ENCODE results near the gene CST9.

The CST9 gene

DNA sequence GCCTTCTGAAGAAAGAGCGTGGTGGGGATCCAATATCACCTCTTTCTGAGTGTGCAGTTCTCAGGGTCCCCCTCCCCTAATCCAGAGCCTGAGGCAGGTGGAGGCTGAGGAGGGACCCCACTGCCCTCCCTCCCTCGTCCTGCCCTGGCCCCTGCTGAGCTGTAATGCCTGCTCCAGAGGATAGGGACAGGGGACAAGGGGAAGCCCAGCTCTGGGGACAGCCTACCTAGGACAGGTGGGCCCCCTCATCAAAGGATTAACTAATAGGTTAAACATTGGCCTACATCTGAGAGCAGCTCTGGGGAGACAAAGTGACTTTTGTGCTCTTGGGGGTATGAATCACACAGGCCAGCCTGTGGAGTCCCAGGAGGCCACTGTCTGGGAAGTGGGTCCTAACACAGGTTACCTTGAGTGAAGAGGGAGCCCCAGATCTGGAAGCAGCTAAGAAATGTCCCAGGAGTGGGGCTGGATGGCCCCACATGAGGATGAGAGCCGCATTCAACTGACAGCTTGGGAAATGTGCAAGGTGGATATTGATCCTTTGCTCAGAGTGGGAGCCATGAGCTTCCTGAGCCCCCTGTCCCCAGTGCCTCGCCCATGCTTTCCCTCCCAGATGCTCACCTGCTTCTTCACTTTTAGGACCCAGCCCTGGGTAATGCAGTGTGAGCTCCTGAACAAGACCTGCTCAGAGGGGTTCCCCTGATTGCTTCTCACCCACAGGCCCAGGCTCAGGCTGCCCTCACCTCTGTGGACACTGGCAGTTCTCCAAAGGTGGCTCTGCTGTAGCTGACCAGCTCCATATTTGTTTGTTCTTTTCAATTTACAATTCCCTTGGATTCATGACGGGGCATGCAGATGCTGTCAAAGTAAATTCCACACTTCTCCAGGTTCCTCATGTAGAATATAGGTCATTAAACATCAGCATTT lies 19.6 kb downstream of the CST9 start:
- H4K20me1 ChIP-seq (ENCODE audit: insufficient read depth, low read length): no peaks in the 10 kb centered on the region; the same call in 1 of the 2 replicates
- no peaks in the 10 kb centered on the region for H3K36me3 ChIP-seq (replicated peaks; ENCODE audit: low read depth, low read length)
- H3K27ac ChIP-seq (ENCODE audit: low read length): no peak overlapping the region
- H3K9ac ChIP-seq (ENCODE audit: low read length): no peak overlapping the region
- H2AFZ ChIP-seq (ENCODE audit: low read depth, low read length): no peak overlapping the region
- peaks cover 6% of the 10 kb centered on the region for H3K4me1 ChIP-seq (ENCODE audit: low read length)
- H3K4me3 ChIP-seq (ENCODE audit: low read length): no peak overlapping the region
- TF ChIP-seq, protein P1, sequence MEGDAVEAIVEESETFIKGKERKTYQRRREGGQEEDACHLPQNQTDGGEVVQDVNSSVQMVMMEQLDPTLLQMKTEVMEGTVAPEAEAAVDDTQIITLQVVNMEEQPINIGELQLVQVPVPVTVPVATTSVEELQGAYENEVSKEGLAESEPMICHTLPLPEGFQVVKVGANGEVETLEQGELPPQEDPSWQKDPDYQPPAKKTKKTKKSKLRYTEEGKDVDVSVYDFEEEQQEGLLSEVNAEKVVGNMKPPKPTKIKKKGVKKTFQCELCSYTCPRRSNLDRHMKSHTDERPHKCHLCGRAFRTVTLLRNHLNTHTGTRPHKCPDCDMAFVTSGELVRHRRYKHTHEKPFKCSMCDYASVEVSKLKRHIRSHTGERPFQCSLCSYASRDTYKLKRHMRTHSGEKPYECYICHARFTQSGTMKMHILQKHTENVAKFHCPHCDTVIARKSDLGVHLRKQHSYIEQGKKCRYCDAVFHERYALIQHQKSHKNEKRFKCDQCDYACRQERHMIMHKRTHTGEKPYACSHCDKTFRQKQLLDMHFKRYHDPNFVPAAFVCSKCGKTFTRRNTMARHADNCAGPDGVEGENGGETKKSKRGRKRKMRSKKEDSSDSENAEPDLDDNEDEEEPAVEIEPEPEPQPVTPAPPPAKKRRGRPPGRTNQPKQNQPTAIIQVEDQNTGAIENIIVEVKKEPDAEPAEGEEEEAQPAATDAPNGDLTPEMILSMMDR (IDR thresholded peaks at IDR 0.05; ENCODE audit: low read depth, low read length): no peak
- no peak for TF ChIP-seq EZH2phosphoT487 (IDR thresholded peaks at IDR 0.05; ENCODE audit: low read depth)
- H3K27me3 ChIP-seq (ENCODE audit: low read depth, low read length): peaks cover 7% of the 10 kb centered on the region
- H3K4me2 ChIP-seq (ENCODE audit: low read length): no peak overlapping the region
- H3K79me2 ChIP-seq (ENCODE audit: low read length): no peaks in the 10 kb centered on the region
- no peaks in the 10 kb centered on the region for H3K9me3 ChIP-seq (ENCODE audit: insufficient read depth, low read length)

DNA sequence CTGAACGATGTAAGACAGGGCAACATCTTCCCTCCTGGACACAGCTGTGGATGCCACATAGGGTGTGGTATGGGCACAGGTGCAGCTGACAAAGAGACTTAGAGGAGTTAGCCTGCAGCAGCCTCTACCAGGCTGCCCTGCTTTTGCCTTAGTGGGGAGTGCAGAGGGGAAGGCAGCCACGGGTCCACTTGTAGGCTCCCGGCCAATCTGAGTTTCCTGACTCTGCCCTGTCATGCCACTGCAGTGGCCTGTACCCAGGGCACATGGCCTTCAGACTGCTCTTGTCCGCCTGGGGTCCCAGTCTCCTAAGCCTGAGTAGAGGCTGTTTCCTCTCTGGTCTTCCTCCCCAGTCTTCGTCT lies 20.3 kb downstream of the CST9 start:
- Histone ChIP-seq H2AFZ (ENCODE audit: low read depth, low read length) (no peak overlapping the region), H3K4me2 (ENCODE audit: low read length) (no peak overlapping the region), H3K4me3 (ENCODE audit: low read length) (no peak overlapping the region), H3K36me3 (replicated peaks; ENCODE audit: low read depth, low read length) (no peaks in the 10 kb centered on the region), H3K4me1 (ENCODE audit: low read length) (peaks cover 6% of the 10 kb centered on the region), H3K79me2 (ENCODE audit: low read length) (no peaks in the 10 kb centered on the region), H4K20me1 (ENCODE audit: insufficient read depth, low read length) (no peaks in the 10 kb centered on the region; the same call in 1 of the 2 replicates), H3K9me3 (ENCODE audit: insufficient read depth, low read length) (no peaks in the 10 kb centered on the region), H3K27me3 (ENCODE audit: low read depth, low read length) (peaks cover 7% of the 10 kb centered on the region), H3K27ac (ENCODE audit: low read length) (no peak overlapping the region), H3K9ac (ENCODE audit: low read length) (no peak overlapping the region)
- TF ChIP-seq EZH2phosphoT487 (IDR thresholded peaks at IDR 0.05; ENCODE audit: low read depth): no peak

DNA sequence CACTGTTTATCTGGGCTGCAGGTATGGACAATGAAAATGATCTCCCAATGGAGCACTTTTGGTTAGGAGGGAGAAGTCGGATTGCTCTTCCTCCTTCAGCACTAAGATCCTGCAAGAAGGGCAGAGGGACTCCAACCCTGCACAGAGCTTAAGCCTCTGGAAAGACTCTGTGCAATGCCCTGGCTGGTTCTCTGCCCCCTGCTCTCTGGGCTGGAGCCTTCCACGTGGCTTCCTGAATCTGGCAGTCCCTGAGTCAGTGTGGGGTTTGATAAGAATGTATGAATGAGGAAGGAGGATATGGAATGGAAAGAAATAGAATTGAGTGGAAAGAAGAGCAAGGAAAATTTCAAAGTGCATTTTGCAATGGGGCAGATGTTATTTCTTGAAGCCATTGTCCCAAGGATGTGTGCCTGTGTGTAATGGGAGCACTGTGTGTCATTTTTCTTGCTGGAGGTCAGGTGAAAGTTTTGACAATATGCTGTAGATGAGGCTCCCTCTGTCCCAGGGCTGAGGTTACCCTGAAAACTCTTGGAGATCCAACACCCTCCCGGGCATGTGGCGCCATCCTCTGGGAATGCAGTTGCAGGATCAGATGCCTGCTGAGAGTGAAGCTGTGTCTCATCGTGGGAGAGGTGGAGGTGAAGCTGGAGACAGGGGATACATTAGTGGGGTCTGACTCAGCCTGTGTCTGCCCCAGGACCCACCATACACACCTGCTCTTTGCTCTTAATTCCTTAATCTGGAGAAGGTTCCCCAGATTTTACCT lies 21.1 kb downstream of the CST9 start:
- H3K9me3 ChIP-seq (ENCODE audit: insufficient read depth, low read length): no peaks in the 10 kb centered on the region
- TF ChIP-seq, protein P1 (IDR thresholded peaks at IDR 0.05; ENCODE audit: low read depth, low read length): no peak
- TF ChIP-seq EZH2phosphoT487 (IDR thresholded peaks at IDR 0.05; ENCODE audit: low read depth): no peak
- peaks cover 7% of the 10 kb centered on the region for H3K27me3 ChIP-seq (ENCODE audit: low read depth, low read length)
- H3K4me1 ChIP-seq (ENCODE audit: low read length): peaks cover 6% of the 10 kb centered on the region
- H3K4me2 ChIP-seq (ENCODE audit: low read length): no peak overlapping the region
- H3K4me3 ChIP-seq (ENCODE audit: low read length): no peak overlapping the region
- H3K36me3 ChIP-seq (replicated peaks; ENCODE audit: low read depth, low read length): no peaks in the 10 kb centered on the region
- no peak overlapping the region for H2AFZ ChIP-seq (ENCODE audit: low read depth, low read length)
- H4K20me1 ChIP-seq (ENCODE audit: insufficient read depth, low read length): no peaks in the 10 kb centered on the region; the same call in 1 of the 2 replicates
- no peak overlapping the region for H3K27ac ChIP-seq (ENCODE audit: low read length)
- no peaks in the 10 kb centered on the region for H3K79me2 ChIP-seq (ENCODE audit: low read length)
- H3K9ac ChIP-seq (ENCODE audit: low read length): no peak overlapping the region

DNA sequence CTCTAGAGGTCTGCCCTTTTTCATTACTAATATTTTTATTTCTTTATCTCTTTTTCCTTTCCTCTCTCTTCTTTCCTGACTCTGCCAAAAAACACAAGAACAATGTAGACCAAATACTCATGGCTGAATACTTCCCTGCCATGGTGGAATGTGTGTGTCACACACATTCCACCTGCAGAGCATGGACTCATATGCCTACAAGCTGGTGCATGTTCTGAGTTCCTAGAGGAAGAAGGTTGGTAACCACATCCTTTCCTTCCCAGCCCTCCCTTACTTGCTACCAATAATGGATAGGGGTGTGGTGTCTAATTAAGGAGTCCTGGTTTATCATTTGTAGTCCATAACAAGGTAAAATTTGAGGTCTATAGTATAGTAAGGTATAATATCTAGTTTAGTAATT lies 22.2 kb downstream of the CST9 start:
- TF ChIP-seq EZH2phosphoT487 (IDR thresholded peaks at IDR 0.05; ENCODE audit: low read depth): no peak
- TF ChIP-seq, protein P1 (IDR thresholded peaks at IDR 0.05; ENCODE audit: low read depth, low read length): no peak
- Histone ChIP-seq H3K36me3 (replicated peaks; ENCODE audit: low read depth, low read length) (no peaks in the 10 kb centered on the region), H3K27ac (ENCODE audit: low read length) (no peak overlapping the region), H2AFZ (ENCODE audit: low read depth, low read length) (no peak overlapping the region), H3K4me1 (ENCODE audit: low read length) (peaks cover 6% of the 10 kb centered on the region), H3K27me3 (ENCODE audit: low read depth, low read length) (peaks cover 7% of the 10 kb centered on the region), H3K4me2 (ENCODE audit: low read length) (no peak overlapping the region), H3K79me2 (ENCODE audit: low read length) (no peaks in the 10 kb centered on the region), H3K4me3 (ENCODE audit: low read length) (no peak overlapping the region), H3K9ac (ENCODE audit: low read length) (no peak overlapping the region), H4K20me1 (ENCODE audit: insufficient read depth, low read length) (no peaks in the 10 kb centered on the region; the same call in 1 of the 2 replicates), H3K9me3 (ENCODE audit: insufficient read depth, low read length) (no peaks in the 10 kb centered on the region)
